ENCODE results near the gene SPTB. TPM values are rescaled to one million over a fixed set of nuclear protein-coding genes. Genes with fewer than 3 reads are reported as not detected.

Gene SPTB
- total RNA-seq, 1 experiment from 2014 or later = 2.3 TPM

- no peaks in the 10 kb centered on the region for H3F3A ChIP-seq (ENCODE audit: low read length, unreplicated experiment)
- H2AFZ ChIP-seq (ENCODE audit: low read length) = no peak overlapping the region
- H3K79me2 ChIP-seq (ENCODE audit: low read length) = no peaks in the 10 kb centered on the region
- no peaks in the 10 kb centered on the region for H3K9me2 ChIP-seq (replicated peaks; ENCODE audit: low read length)
- intact Hi-C loops (cut with micrococcal nuclease) = no loop called here
- no peaks in the 10 kb centered on the region for H3K9me3 ChIP-seq (ENCODE audit: low read length)
- no TSS peak for BruUV-seq (replicated peaks)
- no peak for DNase-seq
- ChIA-PET CTCF (interaction anchor here (0.5 kb wide), 1 partner anchor 506 kb away, joined by 5 read pairs; no protein-coding TSS in a partner anchor), POLR2A (ENCODE audit: unreplicated experiment) (no interaction called here)
- H3K4me1 ChIP-seq (ENCODE audit: insufficient read depth, low read length) = peaks cover 4% of the 10 kb centered on the region; the same call in 1 of the 2 replicates
- no peak overlapping the region for H3K27ac ChIP-seq (ENCODE audit: low read length)
- no peak overlapping the region for H3K4me2 ChIP-seq (ENCODE audit: low read length)
- no peaks in the 10 kb centered on the region for H4K20me1 ChIP-seq (ENCODE audit: low read length)
- no peak for TF ChIP-seq CTCF (conservative IDR thresholded peaks at IDR 0.05; ENCODE audit: low read depth, low read length)
- TF ChIP-seq EZH2phosphoT487 (IDR thresholded peaks at IDR 0.05; ENCODE audit: borderline replicate concordance, low read length) = no peak
- TF ChIP-seq EZH2 (IDR thresholded peaks at IDR 0.05; ENCODE audit: low read length, unreplicated experiment) = no peak
- no peaks in the 10 kb centered on the region for H3K36me3 ChIP-seq (ENCODE audit: low read depth, low read length)
- peak; percentile 39 for ATAC-seq
- no peaks in the 10 kb centered on the region for H3K27me3 ChIP-seq (ENCODE audit: low read length)
- H3K9ac ChIP-seq (ENCODE audit: low read length) = no peak overlapping the region
- H3K4me3 ChIP-seq (ENCODE audit: low read length) = no peak overlapping the region
These were observed 62.1 kb downstream of the SPTB start for GRCh38 chr14:64817631-64818030.

GRCh38 chr14:64816221-64816783 is 63.4 kb downstream of the SPTB start:
- H3K36me3 ChIP-seq (ENCODE audit: low read depth, low read length) = no peaks in the 10 kb centered on the region
- no peak overlapping the region for H3K4me3 ChIP-seq (ENCODE audit: low read length)
- CTCF ChIA-PET = interaction anchor here (0.8 kb wide), 1 partner anchor 10 kb away, joined by 3 read pairs; no protein-coding TSS in a partner anchor
- H3K79me2 ChIP-seq (ENCODE audit: low read length) = no peaks in the 10 kb centered on the region
- H3K27me3 ChIP-seq (ENCODE audit: low read length) = no peaks in the 10 kb centered on the region
- no peaks in the 10 kb centered on the region for H3K9me2 ChIP-seq (replicated peaks; ENCODE audit: low read length)
- BruUV-seq (replicated peaks) = no TSS peak
- DNase-seq = no peak
- no peak for ATAC-seq
- no peak overlapping the region for H2AFZ ChIP-seq (ENCODE audit: low read length)
- intact Hi-C loops (cut with micrococcal nuclease) = no loop called here
- no peaks in the 10 kb centered on the region for H3F3A ChIP-seq (ENCODE audit: low read length, unreplicated experiment)
- no peak overlapping the region for H3K27ac ChIP-seq (ENCODE audit: low read length)
- no peak overlapping the region for H3K9ac ChIP-seq (ENCODE audit: low read length)
- H3K4me1 ChIP-seq (ENCODE audit: insufficient read depth, low read length) = peaks cover 9% of the 10 kb centered on the region; the same call in 1 of the 2 replicates
- no peaks in the 10 kb centered on the region for H3K9me3 ChIP-seq (ENCODE audit: low read length)
- TF ChIP-seq EZH2 (IDR thresholded peaks at IDR 0.05; ENCODE audit: low read length, unreplicated experiment) (no peak), CTCF (conservative IDR thresholded peaks at IDR 0.05; ENCODE audit: low read depth, low read length) (no peak), EZH2phosphoT487 (IDR thresholded peaks at IDR 0.05; ENCODE audit: borderline replicate concordance, low read length) (no peak)
- H4K20me1 ChIP-seq (ENCODE audit: low read length) = no peaks in the 10 kb centered on the region
- H3K4me2 ChIP-seq (ENCODE audit: low read length) = no peak overlapping the region
- POLR2A ChIA-PET (ENCODE audit: unreplicated experiment) = interaction anchor here (0.7 kb wide), 1 partner anchor 846 kb away, joined by 3 read pairs; no protein-coding TSS in a partner anchor

GRCh38 chr14:64815257-64815656 is 64.5 kb downstream of the SPTB start:
- H3K79me2 ChIP-seq (ENCODE audit: low read length) = no peaks in the 10 kb centered on the region
- H4K20me1 ChIP-seq (ENCODE audit: low read length) = no peaks in the 10 kb centered on the region
- H3F3A ChIP-seq (ENCODE audit: low read length, unreplicated experiment) = no peaks in the 10 kb centered on the region
- no peak overlapping the region for H3K4me2 ChIP-seq (ENCODE audit: low read length)
- H3K36me3 ChIP-seq (ENCODE audit: low read depth, low read length) = no peaks in the 10 kb centered on the region
- intact Hi-C loops (cut with micrococcal nuclease) = no loop called here
- DNase-seq = no peak
- H3K9me3 ChIP-seq (ENCODE audit: low read length) = no peaks in the 10 kb centered on the region
- ChIA-PET CTCF (no interaction called here), POLR2A (ENCODE audit: unreplicated experiment) (interaction anchor here (0.7 kb wide), 1 partner anchor 847 kb away, joined by 3 read pairs; no protein-coding TSS in a partner anchor)
- TF ChIP-seq CTCF (conservative IDR thresholded peaks at IDR 0.05; ENCODE audit: low read depth, low read length) (no peak), EZH2phosphoT487 (IDR thresholded peaks at IDR 0.05; ENCODE audit: borderline replicate concordance, low read length) (no peak), EZH2 (IDR thresholded peaks at IDR 0.05; ENCODE audit: low read length, unreplicated experiment) (no peak)
- no peak overlapping the region for H2AFZ ChIP-seq (ENCODE audit: low read length)
- no peak overlapping the region for H3K9ac ChIP-seq (ENCODE audit: low read length)
- H3K4me1 ChIP-seq (ENCODE audit: insufficient read depth, low read length) = peaks cover 11% of the 10 kb centered on the region; the same call in 1 of the 2 replicates
- no peak overlapping the region for H3K27ac ChIP-seq (ENCODE audit: low read length)
- no TSS peak for BruUV-seq (replicated peaks)
- H3K9me2 ChIP-seq (replicated peaks; ENCODE audit: low read length) = no peaks in the 10 kb centered on the region
- no peaks in the 10 kb centered on the region for H3K27me3 ChIP-seq (ENCODE audit: low read length)
- no peak overlapping the region for H3K4me3 ChIP-seq (ENCODE audit: low read length)
- ATAC-seq = no peak

Data from PC-3 (cell line).